HEK293 (cell line): ENCODE data around the gene SPG11.

Experiments used
- CTCF ChIA-PET: fragments of 350-600 bp; formaldehyde crosslinking; extraction: SDS; loops from one replicate; lab custom pipeline; 2021; ENCODE audit warnings: antibody characterized with exemption; lab: Yijun Ruan, JAX
- POLR2A ChIA-PET: fragments of 300-600 bp; formaldehyde crosslinking; extraction: SDS; loops from one replicate; lab custom pipeline; 2020; ENCODE audit warnings: antibody characterized with exemption, inconsistent platforms; lab: Yijun Ruan, JAX
- H3K27ac ChIP-seq: fragments of 200-500 bp; sonication (Bioruptor generic); 2 replicates; pipeline ENCODE4 v1.5.1; 2014; ENCODE audit warnings: low read depth, low read length, control low read depth, inconsistent platforms; ENCODE audit errors: extremely low read depth
- H3K36me3 ChIP-seq, 2 experiments: fragments of 200-500 bp in 1 of 2; sonication (Bioruptor generic) in 1 of 2; 1 replicate in 1 of 2; 2 replicates in 1 of 2; pipeline ENCODE4 v1.5.1; 2014 to 2017; ENCODE audit warnings: inconsistent platforms in 2 of 2, low read length in 2 of 2; ENCODE audit not compliant: control insufficient read depth in 2 of 2, insufficient read depth in 1 of 2
- H3K4me1 ChIP-seq: fragments of 200-500 bp; sonication (Bioruptor generic); 2 replicates; pipeline ENCODE4 v1.5.1; 2014; ENCODE audit warnings: mild to moderate bottlenecking, low read length, inconsistent platforms; ENCODE audit not compliant: control insufficient read depth, insufficient read depth
- H3K4me3 ChIP-seq: 2 replicates; pipeline ENCODE4 v1.5.1; 2011; ENCODE audit warnings: low read depth, mild to moderate bottlenecking, control low read depth, low read length, moderate library complexity
- H3K9me3 ChIP-seq: fragments of 200-500 bp; sonication (Bioruptor generic); 2 replicates; pipeline ENCODE4 v1.5.1; 2014; ENCODE audit warnings: low read depth, low read length, inconsistent platforms; ENCODE audit not compliant: control insufficient read depth, insufficient read depth
- ELK4 ChIP-seq: IDR thresholded peaks from 2 replicates; pipeline ENCODE4 v1.6.1; 2011; ENCODE audit warnings: mild to moderate bottlenecking, low read depth, low read length, borderline replicate concordance
- KLF7 ChIP-seq: fragments of 450-650 bp; formaldehyde crosslinking; IDR thresholded peaks from 2 replicates; pipeline ENCODE4 v1.5.1; 2016; ENCODE audit warnings: missing biosample characterization, missing genetic modification characterization, borderline replicate concordance
- KLF9 ChIP-seq: fragments of 450-650 bp; formaldehyde crosslinking; IDR thresholded peaks from 2 replicates; pipeline ENCODE4 v1.5.1; 2016; ENCODE audit warnings: missing biosample characterization, missing genetic modification characterization, low read depth
- OSR2 ChIP-seq: fragments of 450-650 bp; formaldehyde crosslinking; IDR thresholded peaks from 2 replicates; pipeline ENCODE4 v1.5.1; 2016; ENCODE audit warnings: missing biosample characterization, missing genetic modification characterization
- ZBTB7A ChIP-seq: fragments of 450-650 bp; formaldehyde crosslinking; IDR thresholded peaks from 2 replicates; pipeline ENCODE4 v1.5.1; 2016; ENCODE audit warnings: low read depth, missing biosample characterization, missing genetic modification characterization
- ZNF169 ChIP-seq: fragments of 450-650 bp; formaldehyde crosslinking; IDR thresholded peaks from 2 replicates; pipeline ENCODE4 v1.5.1; 2016; ENCODE audit warnings: missing biosample characterization, missing genetic modification characterization
- ZNF350 ChIP-seq: fragments of 450-650 bp; formaldehyde crosslinking; IDR thresholded peaks from 2 replicates; pipeline ENCODE4 v1.5.0; 2017; ENCODE audit warnings: missing biosample characterization, mild to moderate bottlenecking, missing genetic modification characterization
- ZNF391 ChIP-seq: fragments of 450-650 bp; formaldehyde crosslinking; IDR thresholded peaks from 2 replicates; pipeline ENCODE4 v1.5.1; 2016; ENCODE audit warnings: low read depth, missing biosample characterization, missing genetic modification characterization, borderline replicate concordance
- ZNF449 ChIP-seq: fragments of 450-650 bp; formaldehyde crosslinking; IDR thresholded peaks from 2 replicates; pipeline ENCODE4 v1.5.1; 2017; ENCODE audit warnings: missing biosample characterization, mild to moderate bottlenecking, missing genetic modification characterization, moderate library complexity
- ZNF510 ChIP-seq: fragments of 450-650 bp; formaldehyde crosslinking; IDR thresholded peaks from 2 replicates; pipeline ENCODE4 v1.5.1; 2018; ENCODE audit warnings: mild to moderate bottlenecking, missing genetic modification characterization, missing biosample characterization; ENCODE audit not compliant: insufficient replicate concordance
- ZNF623 ChIP-seq: fragments of 450-650 bp; formaldehyde crosslinking; IDR thresholded peaks from 2 replicates; pipeline ENCODE4 v1.5.1; 2016; ENCODE audit warnings: missing biosample characterization, missing genetic modification characterization
- ZNF677 ChIP-seq: fragments of 450-650 bp; IDR thresholded peaks from 2 replicates; pipeline ENCODE4 v1.5.0; 2018; ENCODE audit warnings: missing biosample characterization, mild to moderate bottlenecking, missing genetic modification characterization, moderate library complexity
- ZNF701 ChIP-seq: fragments of 450-650 bp; formaldehyde crosslinking; IDR thresholded peaks from 2 replicates; pipeline ENCODE4 v1.5.1; 2016; ENCODE audit warnings: missing biosample characterization, missing genetic modification characterization
- ZNF777 ChIP-seq: fragments of 450-650 bp; formaldehyde crosslinking; IDR thresholded peaks from 2 replicates; pipeline ENCODE4 v1.5.1; 2017; ENCODE audit warnings: missing biosample characterization, missing genetic modification characterization, borderline replicate concordance
- ZNF785 ChIP-seq: fragments of 450-650 bp; formaldehyde crosslinking; IDR thresholded peaks from 2 replicates; pipeline ENCODE4 v1.5.1; 2016; ENCODE audit warnings: missing biosample characterization, missing genetic modification characterization
- TF ChIP-seq, protein P1 (sequence below): fragments of 450-650 bp; formaldehyde crosslinking; IDR thresholded peaks from 2 replicates; pipeline ENCODE4 v1.5.1; 2016; ENCODE audit warnings: missing biosample characterization, missing genetic modification characterization, borderline replicate concordance
- TF ChIP-seq, protein P2 (sequence below): fragments of 450-650 bp; formaldehyde crosslinking; IDR thresholded peaks from 2 replicates; pipeline ENCODE4 v1.5.1; 2017; ENCODE audit warnings: missing biosample characterization, missing genetic modification characterization
- TF ChIP-seq, protein P3 (sequence below): fragments of 450-650 bp; formaldehyde crosslinking; IDR thresholded peaks from 2 replicates; pipeline ENCODE4 v1.5.1; 2016; ENCODE audit warnings: missing biosample characterization, missing genetic modification characterization
- TF ChIP-seq, protein P4 (sequence below): fragments of 450-650 bp; formaldehyde crosslinking; IDR thresholded peaks from 2 replicates; pipeline ENCODE4 v1.5.1; 2016; ENCODE audit warnings: missing biosample characterization, missing genetic modification characterization

The SPG11 gene

DNA sequence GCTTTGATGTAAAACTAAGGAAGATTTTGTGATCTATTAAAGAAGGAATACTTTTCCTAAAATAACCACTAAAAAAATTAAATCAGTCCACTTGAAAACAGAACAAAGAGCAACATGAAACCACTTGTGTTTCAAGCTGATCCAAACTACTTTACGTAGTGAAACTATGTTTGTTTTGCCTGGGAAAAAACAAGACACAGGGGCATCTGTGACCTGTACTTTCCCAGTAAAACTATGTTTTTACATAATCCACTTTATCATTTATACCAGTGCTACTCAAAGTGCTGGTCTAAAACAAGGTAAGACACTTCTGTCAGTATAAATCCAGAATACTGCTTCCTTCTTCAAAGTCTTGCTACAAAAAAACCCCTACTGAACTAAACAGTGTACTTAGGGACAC lies 56.7 kb downstream of the SPG11 start:
- POLR2A ChIA-PET, result no interaction called here
- TF ChIP-seq ZNF623 (tag by site-specific recombination) (no peak), ZNF449 (tag by site-specific recombination) (no peak), ZNF510 (tag by site-specific recombination) (no peak), ZNF777 (tag by site-specific recombination) (no peak)
- TF ChIP-seq, protein P1, sequence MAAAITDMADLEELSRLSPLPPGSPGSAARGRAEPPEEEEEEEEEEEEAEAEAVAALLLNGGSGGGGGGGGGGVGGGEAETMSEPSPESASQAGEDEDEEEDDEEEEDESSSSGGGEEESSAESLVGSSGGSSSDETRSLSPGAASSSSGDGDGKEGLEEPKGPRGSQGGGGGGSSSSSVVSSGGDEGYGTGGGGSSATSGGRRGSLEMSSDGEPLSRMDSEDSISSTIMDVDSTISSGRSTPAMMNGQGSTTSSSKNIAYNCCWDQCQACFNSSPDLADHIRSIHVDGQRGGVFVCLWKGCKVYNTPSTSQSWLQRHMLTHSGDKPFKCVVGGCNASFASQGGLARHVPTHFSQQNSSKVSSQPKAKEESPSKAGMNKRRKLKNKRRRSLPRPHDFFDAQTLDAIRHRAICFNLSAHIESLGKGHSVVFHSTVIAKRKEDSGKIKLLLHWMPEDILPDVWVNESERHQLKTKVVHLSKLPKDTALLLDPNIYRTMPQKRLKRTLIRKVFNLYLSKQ (tag by site-specific recombination), result no peak
- H3K36me3 ChIP-seq, result peaks cover 21 to 54% of the 10 kb centered on the region in 2 experiments
- no peaks in the 10 kb centered on the region for H3K9me3 ChIP-seq
- H3K4me3 ChIP-seq, result no peak overlapping the region
- no peaks in the 10 kb centered on the region for H3K4me1 ChIP-seq
- CTCF ChIA-PET, result interaction anchor here (0.6 kb wide), 1 partner anchor 12 kb away, joined by 3 read pairs; no protein-coding TSS in a partner anchor
- H3K27ac ChIP-seq, result no peak overlapping the region

DNA sequence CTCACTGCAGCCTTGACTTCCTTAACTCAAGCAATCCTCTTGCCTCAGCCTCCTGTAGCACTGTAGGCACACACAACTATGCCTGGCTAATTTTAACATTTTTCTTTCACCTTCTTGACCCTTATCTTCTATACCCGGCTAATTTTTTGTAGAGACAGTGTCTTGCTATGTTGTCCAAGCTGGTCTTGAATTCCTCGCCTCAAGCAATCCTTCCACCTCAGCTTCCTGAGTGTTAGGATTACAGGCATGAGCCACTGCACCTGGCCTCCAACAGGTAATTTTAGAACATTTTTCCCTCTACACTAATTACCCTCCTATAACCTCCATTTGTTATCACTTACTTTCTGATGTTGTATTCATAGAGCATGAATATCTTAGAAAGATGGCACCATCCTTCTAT lies 60.3 kb downstream of the SPG11 start:
- POLR2A ChIA-PET, result no interaction called here
- TF ChIP-seq KLF7 (tag by site-specific recombination), result no peak
- no peak for TF ChIP-seq ZNF785 (tag by site-specific recombination)
- TF ChIP-seq, all 188 proteins: peak for 0
- no peaks in the 10 kb centered on the region for H3K4me1 ChIP-seq
- CTCF ChIA-PET, result interaction anchor here (1.8 kb wide), 1 partner anchor 10 kb away, joined by 5 read pairs; no protein-coding TSS in a partner anchor
- no peaks in the 10 kb centered on the region for H3K9me3 ChIP-seq
- H3K36me3 ChIP-seq, result peaks cover 13 to 62% of the 10 kb centered on the region in 2 experiments
- no peak overlapping the region for H3K4me3 ChIP-seq
- no peak overlapping the region for H3K27ac ChIP-seq

DNA sequence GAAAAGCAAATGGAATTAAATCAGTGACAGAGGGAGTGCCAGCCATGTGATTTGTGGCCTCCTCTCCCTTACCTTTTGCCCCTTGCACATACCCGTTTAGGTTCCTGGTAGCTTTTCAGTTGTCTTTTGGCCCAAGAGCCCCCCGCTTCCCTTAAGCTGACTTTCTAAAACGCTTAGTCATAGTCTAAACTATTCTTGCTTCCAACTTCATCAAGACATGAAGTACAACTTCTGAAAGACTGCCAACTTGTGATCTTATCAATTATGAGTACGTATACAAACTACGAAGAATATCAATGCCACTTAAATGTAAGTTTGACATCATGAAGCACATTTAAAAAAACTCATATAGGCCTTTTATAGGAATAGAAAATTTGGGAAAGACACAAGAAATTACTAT lies 64.6 kb downstream of the SPG11 start:
- CTCF ChIA-PET, result no interaction called here
- TF ChIP-seq ZNF701, result no peak
- no peak for TF ChIP-seq ELK4
- no peak for TF ChIP-seq ZNF785 (tag by site-specific recombination)
- TF ChIP-seq KLF9 (tag by site-specific recombination), result no peak
- TF ChIP-seq, all 188 proteins: peak for 0
- H3K27ac ChIP-seq, result no peak overlapping the region
- POLR2A ChIA-PET, result no interaction called here
- peaks cover 11 to 59% of the 10 kb centered on the region in 2 experiments for H3K36me3 ChIP-seq
- H3K4me1 ChIP-seq, result no peaks in the 10 kb centered on the region
- no peak overlapping the region for H3K4me3 ChIP-seq
- H3K9me3 ChIP-seq, result no peaks in the 10 kb centered on the region

DNA sequence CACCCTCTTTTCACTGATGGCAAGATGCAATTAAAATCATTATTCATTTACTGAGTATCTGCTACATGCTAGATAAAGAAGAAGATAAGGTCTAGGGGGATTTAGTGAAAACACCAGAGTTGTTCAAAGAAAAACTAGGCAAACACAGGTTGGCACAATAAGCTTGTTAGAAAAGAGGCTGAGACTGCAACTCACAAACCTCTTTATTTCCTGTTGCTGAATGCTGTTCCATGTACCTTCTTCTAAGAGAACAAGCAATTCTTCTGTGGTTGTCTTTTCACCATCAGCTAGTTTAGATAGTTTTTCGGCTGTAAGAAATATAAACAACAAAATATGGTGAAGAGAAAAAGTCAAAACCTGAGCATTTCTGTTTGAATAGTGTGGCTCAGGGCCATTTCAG lies 65.4 kb downstream of the SPG11 start:
- no peak overlapping the region for H3K27ac ChIP-seq
- ChIA-PET POLR2A (no interaction called here), CTCF (interaction anchor here (0.6 to 0.7 kb wide), 2 partner anchors 128 to 154 kb away, joined by 3 to 4 read pairs; no protein-coding TSS in a partner anchor)
- H3K36me3 ChIP-seq, result peaks cover 15 to 57% of the 10 kb centered on the region in 2 experiments
- no peaks in the 10 kb centered on the region for H3K9me3 ChIP-seq
- H3K4me3 ChIP-seq, result no peak overlapping the region
- H3K4me1 ChIP-seq, result no peaks in the 10 kb centered on the region
- TF ChIP-seq, protein P2, sequence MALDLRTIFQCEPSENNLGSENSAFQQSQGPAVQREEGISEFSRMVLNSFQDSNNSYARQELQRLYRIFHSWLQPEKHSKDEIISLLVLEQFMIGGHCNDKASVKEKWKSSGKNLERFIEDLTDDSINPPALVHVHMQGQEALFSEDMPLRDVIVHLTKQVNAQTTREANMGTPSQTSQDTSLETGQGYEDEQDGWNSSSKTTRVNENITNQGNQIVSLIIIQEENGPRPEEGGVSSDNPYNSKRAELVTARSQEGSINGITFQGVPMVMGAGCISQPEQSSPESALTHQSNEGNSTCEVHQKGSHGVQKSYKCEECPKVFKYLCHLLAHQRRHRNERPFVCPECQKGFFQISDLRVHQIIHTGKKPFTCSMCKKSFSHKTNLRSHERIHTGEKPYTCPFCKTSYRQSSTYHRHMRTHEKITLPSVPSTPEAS (tag by site-specific recombination), result no peak
- TF ChIP-seq ZNF350 (no peak), ZNF677 (tag by site-specific recombination) (no peak), OSR2 (tag by site-specific recombination) (no peak), ZNF391 (tag by site-specific recombination) (no peak), ZBTB7A (tag by site-specific recombination) (no peak), ZNF169 (tag by site-specific recombination) (no peak)
- TF ChIP-seq, protein P3, sequence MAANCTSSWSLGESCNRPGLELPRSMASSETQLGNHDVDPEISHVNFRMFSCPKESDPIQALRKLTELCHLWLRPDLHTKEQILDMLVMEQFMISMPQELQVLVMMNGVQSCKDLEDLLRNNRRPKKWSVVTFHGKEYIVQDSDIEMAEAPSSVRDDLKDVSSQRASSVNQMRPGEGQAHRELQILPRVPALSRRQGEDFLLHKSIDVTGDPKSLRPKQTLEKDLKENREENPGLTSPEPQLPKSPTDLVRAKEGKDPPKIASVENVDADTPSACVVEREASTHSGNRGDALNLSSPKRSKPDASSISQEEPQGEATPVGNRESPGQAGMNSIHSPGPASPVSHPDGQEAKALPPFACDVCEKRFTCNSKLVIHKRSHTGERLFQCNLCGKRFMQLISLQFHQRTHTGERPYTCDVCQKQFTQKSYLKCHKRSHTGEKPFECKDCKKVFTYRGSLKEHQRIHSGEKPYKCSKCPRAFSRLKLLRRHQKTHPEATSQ, result no peak
- TF ChIP-seq, protein P4, sequence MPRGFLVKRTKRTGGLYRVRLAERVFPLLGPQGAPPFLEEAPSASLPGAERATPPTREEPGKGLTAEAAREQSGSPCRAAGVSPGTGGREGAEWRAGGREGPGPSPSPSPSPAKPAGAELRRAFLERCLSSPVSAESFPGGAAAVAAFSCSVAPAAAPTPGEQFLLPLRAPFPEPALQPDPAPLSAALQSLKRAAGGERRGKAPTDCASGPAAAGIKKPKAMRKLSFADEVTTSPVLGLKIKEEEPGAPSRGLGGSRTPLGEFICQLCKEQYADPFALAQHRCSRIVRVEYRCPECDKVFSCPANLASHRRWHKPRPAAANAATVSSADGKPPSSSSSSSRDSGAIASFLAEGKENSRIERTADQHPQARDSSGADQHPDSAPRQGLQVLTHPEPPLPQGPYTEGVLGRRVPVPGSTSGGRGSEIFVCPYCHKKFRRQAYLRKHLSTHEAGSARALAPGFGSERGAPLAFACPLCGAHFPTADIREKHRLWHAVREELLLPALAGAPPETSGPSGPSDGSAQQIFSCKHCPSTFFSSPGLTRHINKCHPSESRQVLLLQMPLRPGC, result no peak
